Activated naive CD4-positive, alpha-beta T cell treated with anti-CD3 and anti-CD28 coated beads, Interleukin-2, amount 50 U/mL, for 24 hours (primary cell): ENCODE results near the gene UBN1.

ENCODE experiments used
- H3K27ac Mint-ChIP-seq: one replicate; pipeline ENCODE4 v1.8.0; 2021; ENCODE audit warnings: mild to moderate bottlenecking, mixed read lengths
- H3K27me3 Mint-ChIP-seq: one replicate; pipeline ENCODE4 v1.8.0; 2021; ENCODE audit warnings: mixed read lengths
- H3K36me3 Mint-ChIP-seq: one replicate; pipeline ENCODE4 v1.8.0; 2021; ENCODE audit warnings: mixed read lengths
- H3K4me1 Mint-ChIP-seq: one replicate; pipeline ENCODE4 v1.8.0; 2021; ENCODE audit warnings: mixed read lengths
- H3K4me3 Mint-ChIP-seq: one replicate; pipeline ENCODE4 v1.8.0; 2021; ENCODE audit warnings: mild to moderate bottlenecking, mixed read lengths
- H3K9me3 Mint-ChIP-seq: one replicate; pipeline ENCODE4 v1.8.0; 2021; ENCODE audit warnings: mixed read lengths

UBN1 gene

GRCh38 chr16:4839942-4840341 lies 7.3 kb upstream of the UBN1 start:
- Mint-ChIP-seq H3K4me3 (no peak overlapping the region), H3K9me3 (no peaks in the 10 kb centered on the region), H3K27ac (no peak overlapping the region), H3K36me3 (peaks cover 9% of the 10 kb centered on the region), H3K27me3 (no peaks in the 10 kb centered on the region), H3K4me1 (peaks cover 12% of the 10 kb centered on the region)

GRCh38 chr16:4840984-4841383 lies 6.3 kb upstream of the UBN1 start:
- Mint-ChIP-seq H3K27me3 (no peaks in the 10 kb centered on the region), H3K4me3 (no peak overlapping the region), H3K4me1 (peaks cover 20% of the 10 kb centered on the region), H3K9me3 (no peaks in the 10 kb centered on the region), H3K36me3 (peaks cover 14% of the 10 kb centered on the region), H3K27ac (no peak overlapping the region)

DNA sequence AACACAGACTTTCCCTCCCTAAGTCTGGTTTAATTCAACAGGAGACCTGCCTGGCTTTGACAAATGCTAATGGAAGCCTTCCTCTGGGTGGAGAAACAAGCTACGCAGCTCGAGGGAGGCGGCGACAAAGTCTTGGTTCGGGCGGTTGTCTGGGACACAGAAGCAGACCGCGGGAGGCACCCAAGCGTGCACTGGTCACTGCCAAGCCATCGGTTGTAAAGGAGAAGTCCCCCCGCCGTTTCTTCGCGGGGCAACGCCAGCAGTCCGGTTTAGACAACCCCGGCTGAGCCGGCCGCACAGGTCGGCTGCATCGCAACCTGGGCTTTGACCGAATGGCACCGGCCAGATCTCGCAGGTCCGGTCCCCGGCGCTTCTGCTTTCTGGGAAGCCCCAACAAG lies 779 bp upstream of the UBN1 start:
- H3K4me1 Mint-ChIP-seq = peaks cover 51% of the 10 kb centered on the region
- H3K27ac Mint-ChIP-seq = peak overlapping the region; percentile 88
- H3K27me3 Mint-ChIP-seq = no peaks in the 10 kb centered on the region
- H3K36me3 Mint-ChIP-seq = peaks cover 9% of the 10 kb centered on the region
- H3K9me3 Mint-ChIP-seq = no peaks in the 10 kb centered on the region
- H3K4me3 Mint-ChIP-seq = peak overlapping the region; percentile 95

- H3K9me3 Mint-ChIP-seq = no peaks in the 10 kb centered on the region
- no peaks in the 10 kb centered on the region for H3K27me3 Mint-ChIP-seq
- peak overlapping the region; percentile 77 for H3K27ac Mint-ChIP-seq
- peaks cover 62% of the 10 kb centered on the region for H3K4me1 Mint-ChIP-seq
- peaks cover 9% of the 10 kb centered on the region for H3K36me3 Mint-ChIP-seq
- peak overlapping the region; percentile 95 for H3K4me3 Mint-ChIP-seq
Observed at GRCh38 chr16:4847774-4848587, 700 bp downstream of the UBN1 start.

DNA sequence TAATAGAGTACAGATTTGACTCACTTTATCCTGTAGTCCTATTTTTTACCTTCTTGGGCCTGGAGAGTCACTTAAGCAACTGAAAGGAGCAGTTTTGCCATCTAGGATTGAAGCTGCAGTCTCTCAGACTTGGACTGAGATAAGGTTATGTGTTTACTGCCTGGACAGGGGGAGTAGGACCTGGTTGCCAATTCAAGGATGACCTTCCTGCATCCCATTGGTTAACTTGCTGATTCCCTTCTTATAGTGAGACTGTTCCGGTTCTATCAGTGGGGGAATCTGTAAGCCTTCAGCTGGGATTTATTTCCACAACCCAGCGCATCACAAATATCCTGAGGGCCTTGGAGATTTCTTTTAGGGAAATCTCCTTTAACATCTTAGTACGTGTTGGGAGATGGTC lies 2.9 kb downstream of the UBN1 start:
- Mint-ChIP-seq H3K9me3 (no peaks in the 10 kb centered on the region), H3K27ac (no peak overlapping the region), H3K4me1 (peaks cover 58% of the 10 kb centered on the region), H3K27me3 (no peaks in the 10 kb centered on the region), H3K36me3 (peaks cover 11% of the 10 kb centered on the region), H3K4me3 (peak overlapping the region; percentile 23)

- no peaks in the 10 kb centered on the region for H3K9me3 Mint-ChIP-seq
- H3K27ac Mint-ChIP-seq = no peak overlapping the region
- no peaks in the 10 kb centered on the region for H3K27me3 Mint-ChIP-seq
- H3K4me3 Mint-ChIP-seq = no peak overlapping the region
- H3K4me1 Mint-ChIP-seq = peaks cover 47% of the 10 kb centered on the region
- peaks cover 4% of the 10 kb centered on the region for H3K36me3 Mint-ChIP-seq
Observed at GRCh38 chr16:4852221-4852872, 5.1 kb downstream of the UBN1 start.

- H3K4me3 Mint-ChIP-seq = no peak overlapping the region
- H3K9me3 Mint-ChIP-seq = no peaks in the 10 kb centered on the region
- peaks cover 14% of the 10 kb centered on the region for H3K36me3 Mint-ChIP-seq
- H3K27me3 Mint-ChIP-seq = no peaks in the 10 kb centered on the region
- H3K4me1 Mint-ChIP-seq = peaks cover 23% of the 10 kb centered on the region
- H3K27ac Mint-ChIP-seq = no peak overlapping the region
Observed at GRCh38 chr16:4855371-4855770, 8.1 kb downstream of the UBN1 start.

- Mint-ChIP-seq H3K9me3 (no peaks in the 10 kb centered on the region), H3K4me1 (peaks cover 19% of the 10 kb centered on the region), H3K4me3 (no peak overlapping the region), H3K27ac (no peak overlapping the region), H3K36me3 (peaks cover 14% of the 10 kb centered on the region), H3K27me3 (no peaks in the 10 kb centered on the region)
Observed at GRCh38 chr16:4855804-4856203, 8.5 kb downstream of the UBN1 start.

GRCh38 chr16:4859190-4859899 lies 12.1 kb downstream of the UBN1 start:
- no peak overlapping the region for H3K4me3 Mint-ChIP-seq
- H3K27me3 Mint-ChIP-seq = no peaks in the 10 kb centered on the region
- H3K27ac Mint-ChIP-seq = no peak overlapping the region
- H3K9me3 Mint-ChIP-seq = no peaks in the 10 kb centered on the region
- H3K4me1 Mint-ChIP-seq = peaks cover 21% of the 10 kb centered on the region
- peaks cover 11% of the 10 kb centered on the region for H3K36me3 Mint-ChIP-seq

- Mint-ChIP-seq H3K4me3 (no peak overlapping the region), H3K9me3 (no peaks in the 10 kb centered on the region), H3K36me3 (peaks cover 11% of the 10 kb centered on the region), H3K27ac (no peak overlapping the region), H3K4me1 (peaks cover 26% of the 10 kb centered on the region), H3K27me3 (no peaks in the 10 kb centered on the region)
Observed at GRCh38 chr16:4859900-4860255, 12.6 kb downstream of the UBN1 start.

- Mint-ChIP-seq H3K27me3 (no peaks in the 10 kb centered on the region), H3K27ac (no peak overlapping the region), H3K9me3 (no peaks in the 10 kb centered on the region), H3K36me3 (peaks cover 11% of the 10 kb centered on the region), H3K4me3 (no peak overlapping the region), H3K4me1 (peaks cover 27% of the 10 kb centered on the region)
Observed at GRCh38 chr16:4860727-4861342, 13.6 kb downstream of the UBN1 start.

GRCh38 chr16:4862639-4863038 lies 15.4 kb downstream of the UBN1 start:
- H3K27ac Mint-ChIP-seq = no peak overlapping the region
- H3K9me3 Mint-ChIP-seq = no peaks in the 10 kb centered on the region
- peaks cover 13% of the 10 kb centered on the region for H3K36me3 Mint-ChIP-seq
- no peak overlapping the region for H3K4me3 Mint-ChIP-seq
- H3K4me1 Mint-ChIP-seq = peaks cover 37% of the 10 kb centered on the region
- H3K27me3 Mint-ChIP-seq = no peaks in the 10 kb centered on the region

GRCh38 chr16:4864728-4865127 lies 17.4 kb downstream of the UBN1 start:
- H3K27me3 Mint-ChIP-seq = no peaks in the 10 kb centered on the region
- peaks cover 37% of the 10 kb centered on the region for H3K4me1 Mint-ChIP-seq
- peaks cover 4% of the 10 kb centered on the region for H3K36me3 Mint-ChIP-seq
- peak overlapping the region; percentile 4 for H3K27ac Mint-ChIP-seq
- H3K9me3 Mint-ChIP-seq = no peaks in the 10 kb centered on the region
- H3K4me3 Mint-ChIP-seq = no peak overlapping the region

DNA sequence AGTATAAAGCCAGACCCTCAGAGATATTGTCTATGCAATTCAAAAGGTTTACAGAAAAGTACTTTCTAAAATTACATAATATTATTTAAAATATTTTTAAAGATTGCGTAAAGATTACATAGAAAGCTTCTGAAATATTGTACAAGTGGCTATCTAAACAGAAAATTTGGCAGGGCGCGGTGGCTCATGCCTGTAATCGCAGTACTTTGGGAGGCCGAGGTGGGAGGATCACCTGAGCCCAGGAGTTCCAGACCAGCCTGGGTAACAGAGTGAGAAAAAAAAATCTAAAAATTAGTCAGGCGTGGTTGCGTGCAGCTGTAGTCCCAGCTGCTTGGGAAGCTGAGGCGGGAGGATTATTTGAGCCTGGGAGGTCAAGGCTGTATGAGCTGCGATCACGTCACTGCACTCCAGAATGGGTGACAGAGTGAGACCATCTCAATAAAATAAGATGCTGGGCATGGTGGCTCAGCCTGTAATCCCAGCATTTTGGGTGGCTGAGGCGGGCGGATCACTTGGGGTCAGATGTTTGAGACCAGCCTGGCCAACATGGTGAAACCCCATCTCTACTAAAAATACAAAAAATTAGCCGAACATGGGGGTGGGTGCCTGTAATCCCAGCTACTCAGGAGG lies 18.1 kb downstream of the UBN1 start:
- Mint-ChIP-seq H3K36me3 (peaks cover 3% of the 10 kb centered on the region), H3K4me3 (no peak overlapping the region), H3K4me1 (peaks cover 37% of the 10 kb centered on the region), H3K9me3 (no peaks in the 10 kb centered on the region), H3K27ac (no peak overlapping the region), H3K27me3 (no peaks in the 10 kb centered on the region)

DNA sequence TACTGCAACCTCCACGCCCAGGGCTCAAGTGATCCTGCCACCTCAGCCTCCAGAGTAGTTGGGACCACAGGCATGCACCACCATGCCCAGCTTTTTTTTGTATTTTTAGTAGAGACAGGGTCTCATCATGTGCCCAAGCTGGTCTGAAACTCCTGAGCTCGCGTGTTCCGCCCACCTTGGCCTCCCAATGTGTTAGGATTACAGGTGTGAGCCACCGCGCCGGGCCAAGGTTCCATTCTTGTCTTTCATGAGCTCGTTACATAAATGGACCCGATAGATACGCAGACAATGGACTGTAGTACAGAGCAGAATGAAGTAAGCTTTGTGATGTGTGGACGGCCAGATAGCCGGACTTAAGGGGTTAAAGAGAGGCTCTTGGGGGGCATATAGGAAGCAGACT lies 19.3 kb downstream of the UBN1 start:
- peaks cover 1% of the 10 kb centered on the region for H3K36me3 Mint-ChIP-seq

More for the DNA sequence above, 19.3 kb downstream of the UBN1 start:
- peaks cover 33% of the 10 kb centered on the region for H3K4me1 Mint-ChIP-seq
- no peaks in the 10 kb centered on the region for H3K9me3 Mint-ChIP-seq
- no peak overlapping the region for H3K27ac Mint-ChIP-seq
- no peak overlapping the region for H3K4me3 Mint-ChIP-seq
- no peaks in the 10 kb centered on the region for H3K27me3 Mint-ChIP-seq
